ENCODE data around the gene UBE2D4.
"Not testable (repeated sequence)": the region's sequence is repeated elsewhere in the genome, so short reads cannot be mapped to it uniquely, and the experiment has no call there.

The UBE2D4 gene

GRCh38 chr7:43960933-43961332 lies 34.7 kb downstream of the UBE2D4 start:
- no peak for DNase-seq

GRCh38 chr7:43966392-43966791 lies 40.2 kb downstream of the UBE2D4 start:
- not testable (repeated sequence) for DNase-seq

- not testable (repeated sequence) for DNase-seq
Measured at GRCh38 chr7:43968172-43969040, 42.2 kb downstream of the UBE2D4 start.

GRCh38 chr7:43969586-43969985 lies 43.4 kb downstream of the UBE2D4 start:
- DNase-seq: not testable (repeated sequence)

- not testable (repeated sequence) for DNase-seq
Measured at GRCh38 chr7:43970698-43971097, 44.5 kb downstream of the UBE2D4 start.

- not testable (repeated sequence) for DNase-seq
Measured at GRCh38 chr7:43974033-43974573, 47.9 kb downstream of the UBE2D4 start.

GRCh38 chr7:43974725-43975482 lies 48.7 kb downstream of the UBE2D4 start:
- not testable (repeated sequence) for DNase-seq

- DNase-seq: no peak
Measured at GRCh38 chr7:43977525-43977924, 51.3 kb downstream of the UBE2D4 start.

GRCh38 chr7:43978102-43978501 lies 51.9 kb downstream of the UBE2D4 start:
- DNase-seq: not testable (repeated sequence)

GRCh38 chr7:43982848-43983247 lies 56.6 kb downstream of the UBE2D4 start:
- DNase-seq: not testable (repeated sequence)

GRCh38 chr7:43983736-43984135 lies 57.5 kb downstream of the UBE2D4 start:
- not testable (repeated sequence) for DNase-seq

GRCh38 chr7:43985904-43986864 lies 59.9 kb downstream of the UBE2D4 start:
- peak in 35 of 56 donors; percentile 2 to 74 (median 28) for DNase-seq

- DNase-seq: not testable (repeated sequence)
Measured at GRCh38 chr7:43987476-43987875, 61.2 kb downstream of the UBE2D4 start.

- DNase-seq: not testable (repeated sequence)
Measured at GRCh38 chr7:43990011-43990585, 63.9 kb downstream of the UBE2D4 start.

GRCh38 chr7:43990829-43991228 lies 64.6 kb downstream of the UBE2D4 start:
- not testable (repeated sequence) for DNase-seq

GRCh38 chr7:43992896-43993295 lies 66.7 kb downstream of the UBE2D4 start:
- not testable (repeated sequence) for DNase-seq

GRCh38 chr7:43994681-43995080 lies 68.4 kb downstream of the UBE2D4 start:
- not testable (repeated sequence) for DNase-seq

GRCh38 chr7:43997532-43997931 lies 71.3 kb downstream of the UBE2D4 start, which contains the start of gene SPDYE1:
TSS of gene SPDYE1 (plus strand) at chr7:43997897. CDS start at chr7:43999950, 2,053 bp downstream.
- DNase-seq: not testable (repeated sequence)

All from nucleus accumbens (tissue), 56 donors.